Astrocyte of the hippocampus (primary cell): ENCODE data around the gene KLHL17.
A peak's percentile ranks its signal among the peaks of the same experiment; 100 is the strongest.
"Not testable (repeated sequence)": the region's sequence is repeated elsewhere in the genome, so short reads cannot be mapped to it uniquely, and the experiment has no call there.

Experiments used
- DNase-seq: peaks from one replicate; pipeline ENCODE4 v3.0.0; 2011; ENCODE audit warnings: low read depth, low spot score

Gene KLHL17

GRCh38 chr1:935751-936231 is 24.6 kb upstream of the KLHL17 start:
- DNase-seq, result peak; percentile 64

GRCh38 chr1:936348-937264 is 23.8 kb upstream of the KLHL17 start:
- no peak for DNase-seq

- DNase-seq, result no peak
Observed at GRCh38 chr1:937521-937920, 22.9 kb upstream of the KLHL17 start.

GRCh38 chr1:938088-938683 is 22.2 kb upstream of the KLHL17 start:
- peak; percentile 49 for DNase-seq

- DNase-seq, result no peak
Observed at GRCh38 chr1:938711-939489, 21.5 kb upstream of the KLHL17 start.

- no peak for DNase-seq
Observed at GRCh38 chr1:939511-940106, 20.8 kb upstream of the KLHL17 start.

- peak; percentile 90 for DNase-seq
Observed at GRCh38 chr1:940107-941014, 20.0 kb upstream of the KLHL17 start.

GRCh38 chr1:941015-941587 is 19.3 kb upstream of the KLHL17 start:
- no peak for DNase-seq

- peak; percentile 91 for DNase-seq
Observed at GRCh38 chr1:941588-942383, 18.6 kb upstream of the KLHL17 start.

- DNase-seq, result peak; percentile 64
Observed at GRCh38 chr1:942411-942821, 18.0 kb upstream of the KLHL17 start.

GRCh38 chr1:942864-943533 is 17.4 kb upstream of the KLHL17 start:
- DNase-seq, result peak; percentile 76

GRCh38 chr1:943545-944340 is 16.6 kb upstream of the KLHL17 start:
- DNase-seq, result no peak

- DNase-seq, result peak; percentile 58
Observed at GRCh38 chr1:944341-945325, 15.8 kb upstream of the KLHL17 start.

GRCh38 chr1:945688-946556 is 14.5 kb upstream of the KLHL17 start:
- no peak for DNase-seq

- DNase-seq, result not testable (repeated sequence)
Observed at GRCh38 chr1:946811-947210, 13.6 kb upstream of the KLHL17 start.

GRCh38 chr1:947958-948357 is 12.4 kb upstream of the KLHL17 start:
- DNase-seq, result no peak
